WTC11 (cell line): ENCODE results near the gene SRC.

ENCODE experiments used
- CTCF ChIP-seq: fragments of 200-600 bp; IDR thresholded peaks from 2 replicates; pipeline ENCODE4 v1.8.0; 2022; ENCODE audit warnings: antibody characterized with exemption
- E2F5 ChIP-seq: sonication (generic); formaldehyde crosslinking; IDR thresholded peaks from 2 replicates; pipeline ENCODE4 v1.8.1; 2022; ENCODE audit warnings: mild to moderate bottlenecking, moderate library complexity, missing genetic modification reagents

GRCh38 chr20:37315452-37316110 is 30.4 kb upstream of the SRC start:
- no peak for TF ChIP-seq E2F5 (CRISPR knock-in tag)
- TF ChIP-seq CTCF: no peak
